GM23338 (cell line): ENCODE measurements around the gene SLC35F6.
A peak's percentile ranks its signal among the peaks of the same experiment; 100 is the strongest.

Source experiments
- CREB1 ChIP-seq: fragments of 250-450 bp; sonication (Bioruptor Pico); IDR thresholded peaks from 2 replicates; pipeline ENCODE4 v1.5.0; 2020; ENCODE audit warnings: low read depth, mild to moderate bottlenecking, moderate library complexity
- EZH2 ChIP-seq: fragments of 200-600 bp; sonication (generic); IDR thresholded peaks from one replicate; pipeline ENCODE4 v1.8.0; 2017; ENCODE audit warnings: antibody characterized with exemption, mild to moderate bottlenecking, low read depth; ENCODE audit not compliant: unreplicated experiment
- EZH2phosphoT487 ChIP-seq: fragments of 200-600 bp; sonication (generic); IDR thresholded peaks from one replicate; pipeline ENCODE4 v1.8.1; 2018; ENCODE audit warnings: antibody characterized with exemption; ENCODE audit not compliant: unreplicated experiment
- JUNB ChIP-seq: IDR thresholded peaks from one replicate; pipeline ENCODE4 v1.6.1; 2016; ENCODE audit warnings: antibody characterized with exemption; ENCODE audit not compliant: unreplicated experiment
- POLR2AphosphoS5 ChIP-seq: IDR thresholded peaks from 2 replicates; pipeline ENCODE4 v1.6.1; 2016; ENCODE audit warnings: antibody characterized with exemption, low read depth
- TF ChIP-seq, protein P1 (sequence below), 2 experiments: fragments of 200-600 bp in 1 of 2; sonication (generic) in 1 of 2; conservative IDR thresholded peaks; 2 replicates each; pipeline versions ENCODE4 v1.5.1 to v1.6.1; 2016 to 2017; ENCODE audit warnings: antibody characterized with exemption in 2 of 2, low read depth in 2 of 2, mild to moderate bottlenecking in 2 of 2, moderate library complexity in 1 of 2
- TF ChIP-seq, protein P2 (sequence below): IDR thresholded peaks from one replicate; pipeline ENCODE4 v1.6.1; 2018; ENCODE audit warnings: antibody characterized with exemption; ENCODE audit not compliant: unreplicated experiment

DNA sequence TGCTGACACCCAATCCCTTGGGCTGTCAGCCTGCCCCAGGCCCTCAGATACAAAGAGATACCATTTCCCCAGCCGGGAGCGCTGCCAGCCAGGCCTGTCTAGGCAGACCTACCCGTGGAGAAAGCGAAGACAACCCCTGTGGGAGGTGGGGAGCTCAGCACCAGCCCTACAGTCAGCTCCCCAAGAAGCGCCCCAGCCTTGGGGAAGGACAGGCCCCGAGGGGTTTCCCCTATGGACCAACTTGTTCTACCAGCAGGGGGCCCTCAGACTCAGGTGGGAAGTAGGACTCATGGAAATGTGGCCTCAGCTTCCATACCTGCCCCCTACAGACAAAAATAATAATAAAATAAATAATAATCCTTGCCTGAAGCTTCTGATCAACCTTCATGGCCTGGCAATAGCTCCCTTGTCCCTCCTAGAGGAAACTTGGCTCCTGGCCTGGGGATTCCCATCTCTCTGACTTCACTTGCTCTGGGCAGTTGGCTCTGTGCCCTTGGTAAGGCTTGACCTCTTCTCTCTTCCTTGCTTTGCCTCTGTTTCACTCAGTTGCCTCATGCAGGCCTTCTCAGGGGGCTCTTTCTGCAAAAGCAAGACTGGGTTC, 7.0 kb downstream of the SLC35F6 start:
- TF ChIP-seq, protein P1, sequence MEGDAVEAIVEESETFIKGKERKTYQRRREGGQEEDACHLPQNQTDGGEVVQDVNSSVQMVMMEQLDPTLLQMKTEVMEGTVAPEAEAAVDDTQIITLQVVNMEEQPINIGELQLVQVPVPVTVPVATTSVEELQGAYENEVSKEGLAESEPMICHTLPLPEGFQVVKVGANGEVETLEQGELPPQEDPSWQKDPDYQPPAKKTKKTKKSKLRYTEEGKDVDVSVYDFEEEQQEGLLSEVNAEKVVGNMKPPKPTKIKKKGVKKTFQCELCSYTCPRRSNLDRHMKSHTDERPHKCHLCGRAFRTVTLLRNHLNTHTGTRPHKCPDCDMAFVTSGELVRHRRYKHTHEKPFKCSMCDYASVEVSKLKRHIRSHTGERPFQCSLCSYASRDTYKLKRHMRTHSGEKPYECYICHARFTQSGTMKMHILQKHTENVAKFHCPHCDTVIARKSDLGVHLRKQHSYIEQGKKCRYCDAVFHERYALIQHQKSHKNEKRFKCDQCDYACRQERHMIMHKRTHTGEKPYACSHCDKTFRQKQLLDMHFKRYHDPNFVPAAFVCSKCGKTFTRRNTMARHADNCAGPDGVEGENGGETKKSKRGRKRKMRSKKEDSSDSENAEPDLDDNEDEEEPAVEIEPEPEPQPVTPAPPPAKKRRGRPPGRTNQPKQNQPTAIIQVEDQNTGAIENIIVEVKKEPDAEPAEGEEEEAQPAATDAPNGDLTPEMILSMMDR (conservative IDR thresholded peaks at IDR 0.05; ENCODE audit: low read depth in 2 of 2), result peak; percentile 37 to 54
- TF ChIP-seq, protein P2, sequence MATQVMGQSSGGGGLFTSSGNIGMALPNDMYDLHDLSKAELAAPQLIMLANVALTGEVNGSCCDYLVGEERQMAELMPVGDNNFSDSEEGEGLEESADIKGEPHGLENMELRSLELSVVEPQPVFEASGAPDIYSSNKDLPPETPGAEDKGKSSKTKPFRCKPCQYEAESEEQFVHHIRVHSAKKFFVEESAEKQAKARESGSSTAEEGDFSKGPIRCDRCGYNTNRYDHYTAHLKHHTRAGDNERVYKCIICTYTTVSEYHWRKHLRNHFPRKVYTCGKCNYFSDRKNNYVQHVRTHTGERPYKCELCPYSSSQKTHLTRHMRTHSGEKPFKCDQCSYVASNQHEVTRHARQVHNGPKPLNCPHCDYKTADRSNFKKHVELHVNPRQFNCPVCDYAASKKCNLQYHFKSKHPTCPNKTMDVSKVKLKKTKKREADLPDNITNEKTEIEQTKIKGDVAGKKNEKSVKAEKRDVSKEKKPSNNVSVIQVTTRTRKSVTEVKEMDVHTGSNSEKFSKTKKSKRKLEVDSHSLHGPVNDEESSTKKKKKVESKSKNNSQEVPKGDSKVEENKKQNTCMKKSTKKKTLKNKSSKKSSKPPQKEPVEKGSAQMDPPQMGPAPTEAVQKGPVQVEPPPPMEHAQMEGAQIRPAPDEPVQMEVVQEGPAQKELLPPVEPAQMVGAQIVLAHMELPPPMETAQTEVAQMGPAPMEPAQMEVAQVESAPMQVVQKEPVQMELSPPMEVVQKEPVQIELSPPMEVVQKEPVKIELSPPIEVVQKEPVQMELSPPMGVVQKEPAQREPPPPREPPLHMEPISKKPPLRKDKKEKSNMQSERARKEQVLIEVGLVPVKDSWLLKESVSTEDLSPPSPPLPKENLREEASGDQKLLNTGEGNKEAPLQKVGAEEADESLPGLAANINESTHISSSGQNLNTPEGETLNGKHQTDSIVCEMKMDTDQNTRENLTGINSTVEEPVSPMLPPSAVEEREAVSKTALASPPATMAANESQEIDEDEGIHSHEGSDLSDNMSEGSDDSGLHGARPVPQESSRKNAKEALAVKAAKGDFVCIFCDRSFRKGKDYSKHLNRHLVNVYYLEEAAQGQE, result no peak
- no peak for TF ChIP-seq EZH2
- no peak for TF ChIP-seq EZH2phosphoT487
- no peak for TF ChIP-seq CREB1 (CRISPR knock-in tag)
- no peak for TF ChIP-seq POLR2AphosphoS5
- TF ChIP-seq JUNB, result no peak
